Activated CD4-positive, alpha-beta memory T cell treated with anti-CD3 and anti-CD28 coated beads for 36 hours (primary cell): Measurements from ENCODE around the gene CHRD. TPM values are rescaled to one million over a fixed set of nuclear protein-coding genes. Genes with fewer than 3 reads are reported as not detected.

ENCODE experiments used
- CTCF ChIA-PET: fragments of 350-600 bp; sonication (Branson Sonifier 250); formaldehyde crosslinking; loops from one replicate; lab custom pipeline; 2021; ENCODE audit warnings: antibody characterized with exemption, inconsistent platforms; lab: Charles Lee
- POLR2A ChIA-PET: fragments of 350-600 bp; sonication (Branson Sonifier 250); formaldehyde crosslinking; loops from one replicate; lab custom pipeline; 2021; ENCODE audit warnings: antibody characterized with exemption; lab: Charles Lee
- DNase-seq: peaks from one replicate; pipeline ENCODE4 v3.0.0-alpha.2; 2020
- H3K27ac Mint-ChIP-seq: one replicate; pipeline ENCODE4 v1.8.0; 2021; ENCODE audit warnings: mixed read lengths
- H3K27me3 Mint-ChIP-seq: one replicate; pipeline ENCODE4 v1.8.0; 2021; ENCODE audit warnings: mixed read lengths
- H3K36me3 Mint-ChIP-seq: one replicate; pipeline ENCODE4 v1.8.0; 2021; ENCODE audit warnings: mixed read lengths
- H3K4me1 Mint-ChIP-seq: one replicate; pipeline ENCODE4 v1.8.0; 2021; ENCODE audit warnings: low read depth, mixed read lengths
- H3K4me3 Mint-ChIP-seq: one replicate; pipeline ENCODE4 v1.8.0; 2021; ENCODE audit warnings: mild to moderate bottlenecking, mixed read lengths
- H3K9me3 Mint-ChIP-seq: one replicate; pipeline ENCODE4 v1.8.0; 2021; ENCODE audit warnings: mixed read lengths
- intact Hi-C: fragments of 100-400 bp; cut with micrococcal nuclease; formaldehyde crosslinking; loops from one replicate; pipeline ENCODE4 v1.15.1; 2023
- total RNA-seq, 2 experiments: library from RNA; stranded (reverse); gene quantifications; one replicate each; pipeline ENCODE4 v1.2.3, GENCODE V29; 2021

Gene CHRD
- total RNA-seq, 2 experiments from 2014 or later: 0.21 TPM; not detected in 1

DNA sequence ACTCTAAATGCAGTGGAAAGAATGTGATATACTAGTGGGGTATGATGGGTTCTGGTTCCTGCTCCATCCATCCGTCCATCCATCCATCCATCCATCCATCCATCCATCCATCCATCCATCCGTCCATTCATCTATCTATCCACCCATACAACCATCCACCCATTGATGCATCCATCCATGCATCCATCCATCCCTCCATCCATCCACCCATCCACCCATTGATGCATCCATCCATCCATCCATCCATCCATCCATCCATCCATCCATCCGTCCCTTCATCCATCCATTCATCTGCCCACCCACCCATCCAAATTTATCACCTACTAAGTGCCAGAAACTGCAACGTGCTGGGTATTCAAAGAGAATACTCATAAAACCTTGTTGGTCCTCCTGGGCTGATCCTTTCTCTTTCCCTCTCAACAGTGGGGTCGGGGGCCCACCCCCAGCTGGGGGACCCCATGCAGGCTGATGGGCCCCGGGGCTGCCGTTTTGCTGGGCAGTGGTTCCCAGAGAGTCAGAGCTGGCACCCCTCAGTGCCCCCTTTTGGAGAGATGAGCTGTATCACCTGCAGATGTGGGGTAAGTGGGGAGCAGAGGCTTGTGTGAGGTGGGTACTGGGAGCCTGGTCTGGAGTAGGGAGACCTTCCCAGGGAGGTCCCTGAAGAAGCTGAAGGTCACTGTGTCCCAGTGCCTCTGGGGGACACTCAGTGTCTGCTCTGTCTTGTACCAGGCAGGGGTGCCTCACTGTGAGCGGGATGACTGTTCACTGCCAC lies 8.5 kb downstream of the CHRD start:
- Mint-ChIP-seq H3K27me3 (peaks cover 16% of the 10 kb centered on the region), H3K27ac (no peak overlapping the region), H3K4me1 (no peaks in the 10 kb centered on the region), H3K36me3 (no peaks in the 10 kb centered on the region), H3K9me3 (no peaks in the 10 kb centered on the region), H3K4me3 (no peak overlapping the region)
- ChIA-PET POLR2A (no interaction called here), CTCF (no interaction called here)
- no peak for DNase-seq
- intact Hi-C loops: no loop called here

DNA sequence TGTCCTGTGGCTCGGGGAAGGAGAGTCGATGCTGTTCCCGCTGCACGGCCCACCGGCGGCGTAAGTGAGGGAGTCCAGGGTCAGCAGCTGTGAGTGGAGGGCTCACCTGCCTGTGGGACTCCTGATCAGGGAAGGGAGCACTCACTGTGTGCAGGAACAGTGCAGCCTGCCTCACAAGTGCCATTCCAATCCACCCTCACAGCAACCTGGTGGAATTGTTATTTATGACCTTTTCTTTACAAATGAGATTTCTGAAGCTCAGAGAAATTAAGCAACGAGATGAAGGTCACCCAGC lies 9.0 kb downstream of the CHRD start:
- Mint-ChIP-seq H3K27me3 (peaks cover 14% of the 10 kb centered on the region), H3K4me3 (no peak overlapping the region), H3K27ac (no peak overlapping the region), H3K36me3 (no peaks in the 10 kb centered on the region), H3K9me3 (no peaks in the 10 kb centered on the region), H3K4me1 (no peaks in the 10 kb centered on the region)
- no peak for DNase-seq
- CTCF ChIA-PET: no interaction called here
- intact Hi-C loops: no loop called here
- POLR2A ChIA-PET: no interaction called here

DNA sequence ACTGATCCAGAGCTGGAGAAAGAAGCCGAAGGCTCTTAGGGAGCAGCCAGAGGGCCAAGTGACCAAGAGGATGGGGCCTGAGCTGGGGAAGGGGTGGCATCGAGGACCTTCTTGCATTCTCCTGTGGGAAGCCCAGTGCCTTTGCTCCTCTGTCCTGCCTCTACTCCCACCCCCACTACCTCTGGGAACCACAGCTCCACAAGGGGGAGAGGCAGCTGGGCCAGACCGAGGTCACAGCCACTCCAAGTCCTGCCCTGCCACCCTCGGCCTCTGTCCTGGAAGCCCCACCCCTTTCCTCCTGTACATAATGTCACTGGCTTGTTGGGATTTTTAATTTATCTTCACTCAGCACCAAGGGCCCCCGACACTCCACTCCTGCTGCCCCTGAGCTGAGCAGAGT lies 9.5 kb downstream of the CHRD start:
- DNase-seq: no peak
- peaks cover 10% of the 10 kb centered on the region for H3K27me3 Mint-ChIP-seq
- H3K4me3 Mint-ChIP-seq: no peak overlapping the region
- CTCF ChIA-PET: interaction anchor here (0.7 kb wide), 1 partner anchor 28 kb away, joined by 3 read pairs; no protein-coding TSS in a partner anchor
- no peaks in the 10 kb centered on the region for H3K4me1 Mint-ChIP-seq
- H3K36me3 Mint-ChIP-seq: no peaks in the 10 kb centered on the region
- no peak overlapping the region for H3K27ac Mint-ChIP-seq
- POLR2A ChIA-PET: interaction anchor here (0.7 kb wide), 1 partner anchor 11 kb away, joined by 3 read pairs; no protein-coding TSS in a partner anchor
- intact Hi-C loops: no loop called here
- H3K9me3 Mint-ChIP-seq: no peaks in the 10 kb centered on the region

DNA sequence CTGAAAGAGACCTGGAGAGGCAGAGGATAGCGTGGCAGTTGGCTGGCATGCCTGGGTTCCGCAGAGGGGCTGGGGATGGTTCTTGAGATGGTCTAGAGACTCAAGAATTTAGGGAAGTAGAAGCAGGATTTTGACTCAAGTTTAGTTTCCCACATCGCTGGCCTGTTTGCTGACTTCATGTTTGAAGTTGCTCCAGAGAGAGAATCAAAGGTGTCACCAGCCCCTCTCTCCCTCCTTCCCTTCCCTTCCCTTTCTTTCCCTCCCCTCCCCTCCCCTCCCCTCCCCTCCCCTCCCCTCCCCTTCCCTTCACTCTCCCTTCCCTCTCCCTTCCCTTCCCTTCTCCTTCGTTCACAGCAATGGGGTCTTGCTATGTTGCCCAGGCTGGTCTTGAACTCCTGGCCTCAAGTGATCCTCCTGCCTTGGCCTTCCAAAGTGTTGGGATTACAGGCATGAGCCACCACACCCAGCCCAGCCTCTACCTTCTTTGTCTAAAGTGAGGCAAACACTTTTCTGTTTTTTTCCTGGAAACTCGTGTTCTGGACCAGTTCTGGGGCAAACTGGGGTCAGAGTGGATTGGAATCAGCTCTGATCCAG lies 10.2 kb downstream of the CHRD start:
- intact Hi-C loops: no loop called here
- peaks cover 6% of the 10 kb centered on the region for H3K27me3 Mint-ChIP-seq
- DNase-seq: no peak
- CTCF ChIA-PET: interaction anchor here (0.7 to 1.2 kb wide), 2 partner anchors 27 to 124 kb away, joined by 3 to 4 read pairs; no protein-coding TSS in a partner anchor
- no peak overlapping the region for H3K27ac Mint-ChIP-seq
- H3K4me3 Mint-ChIP-seq: no peak overlapping the region
- no peaks in the 10 kb centered on the region for H3K9me3 Mint-ChIP-seq
- POLR2A ChIA-PET: interaction anchor here (0.7 kb wide), 1 partner anchor 11 kb away, joined by 3 read pairs; no protein-coding TSS in a partner anchor
- no peaks in the 10 kb centered on the region for H3K36me3 Mint-ChIP-seq
- no peaks in the 10 kb centered on the region for H3K4me1 Mint-ChIP-seq

DNA sequence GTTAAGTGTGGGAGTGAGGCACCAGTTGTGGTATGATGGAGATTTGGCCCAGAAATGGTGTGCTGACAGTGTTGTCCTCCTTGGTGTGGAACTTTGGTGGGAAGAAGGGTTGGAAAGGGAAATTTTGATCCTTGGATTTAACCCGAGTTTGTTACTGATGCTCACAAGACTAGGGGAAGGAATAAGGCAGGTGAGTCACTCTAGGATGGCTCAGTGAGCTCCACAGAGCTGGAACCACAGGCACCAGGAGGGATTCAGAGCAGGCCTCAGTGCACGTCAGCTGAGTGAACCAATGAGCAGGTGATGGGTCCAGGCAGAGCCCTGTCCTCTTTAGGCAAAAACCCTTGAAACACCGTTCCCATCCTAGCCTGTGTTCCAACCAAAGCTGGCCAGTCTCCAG lies 11.4 kb downstream of the CHRD start:
- no peak for DNase-seq
- H3K4me1 Mint-ChIP-seq: no peaks in the 10 kb centered on the region
- no peak overlapping the region for H3K4me3 Mint-ChIP-seq
- no peak overlapping the region for H3K27ac Mint-ChIP-seq
- H3K27me3 Mint-ChIP-seq: peaks cover 2% of the 10 kb centered on the region
- intact Hi-C loops: no loop called here
- ChIA-PET CTCF (interaction anchor here (1.0 kb wide), 1 partner anchor 170 kb away, joined by 3 read pairs; no protein-coding TSS in a partner anchor), POLR2A (no interaction called here)
- no peaks in the 10 kb centered on the region for H3K36me3 Mint-ChIP-seq
- no peaks in the 10 kb centered on the region for H3K9me3 Mint-ChIP-seq

DNA sequence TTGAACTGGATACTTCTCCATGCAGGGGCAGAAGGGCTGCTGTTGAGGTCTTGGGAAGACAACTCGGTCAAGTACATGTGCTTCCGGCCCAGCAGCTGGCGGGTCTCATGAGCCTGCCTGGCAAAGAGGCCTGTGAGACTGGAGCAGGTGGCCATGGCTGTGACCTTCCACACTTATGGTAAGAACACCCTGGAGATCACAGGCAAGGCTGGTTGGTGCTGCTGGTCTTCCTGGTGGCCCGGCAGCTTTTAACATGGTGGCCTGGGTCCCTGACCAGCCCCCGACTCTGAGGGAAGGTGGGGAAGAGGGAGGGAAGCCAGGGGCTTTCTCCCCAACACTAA lies 15.4 kb downstream of the CHRD start:
- no peak overlapping the region for H3K4me3 Mint-ChIP-seq
- H3K27me3 Mint-ChIP-seq: peaks cover 4% of the 10 kb centered on the region
- no peaks in the 10 kb centered on the region for H3K4me1 Mint-ChIP-seq
- POLR2A ChIA-PET: no interaction called here
- no peaks in the 10 kb centered on the region for H3K36me3 Mint-ChIP-seq
- CTCF ChIA-PET: no interaction called here
- no peak overlapping the region for H3K27ac Mint-ChIP-seq
- no peak for DNase-seq
- no peaks in the 10 kb centered on the region for H3K9me3 Mint-ChIP-seq
- intact Hi-C loops: no loop called here

DNA sequence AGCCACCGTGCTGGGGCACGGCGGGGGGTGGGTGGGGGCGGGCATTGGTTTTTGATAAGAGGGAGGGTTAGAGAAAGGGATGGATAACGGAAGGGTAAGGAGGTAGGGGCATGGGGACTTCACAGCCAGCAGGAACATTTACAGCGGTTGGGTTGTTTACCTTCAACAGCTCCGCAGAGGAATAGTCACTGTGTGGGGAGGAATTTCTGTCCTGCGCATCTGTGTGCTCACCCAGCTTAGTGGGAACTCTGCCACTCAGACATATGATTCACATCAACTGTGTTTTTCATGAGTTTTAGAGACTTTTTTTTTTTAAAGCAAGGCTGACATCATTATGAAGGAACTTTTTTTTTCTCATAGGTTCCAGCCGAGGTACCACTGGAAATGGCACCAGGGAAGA lies 19.6 kb downstream of the CHRD start:
- peaks cover 16% of the 10 kb centered on the region for H3K27me3 Mint-ChIP-seq
- no peak overlapping the region for H3K4me3 Mint-ChIP-seq
- no peak for DNase-seq
- ChIA-PET POLR2A (no interaction called here), CTCF (interaction anchor here (0.7 kb wide), 1 partner anchor 17 kb away, joined by 3 read pairs; no protein-coding TSS in a partner anchor)
- H3K36me3 Mint-ChIP-seq: no peaks in the 10 kb centered on the region
- intact Hi-C loops: no loop called here
- H3K4me1 Mint-ChIP-seq: no peaks in the 10 kb centered on the region
- no peak overlapping the region for H3K27ac Mint-ChIP-seq
- no peaks in the 10 kb centered on the region for H3K9me3 Mint-ChIP-seq

DNA sequence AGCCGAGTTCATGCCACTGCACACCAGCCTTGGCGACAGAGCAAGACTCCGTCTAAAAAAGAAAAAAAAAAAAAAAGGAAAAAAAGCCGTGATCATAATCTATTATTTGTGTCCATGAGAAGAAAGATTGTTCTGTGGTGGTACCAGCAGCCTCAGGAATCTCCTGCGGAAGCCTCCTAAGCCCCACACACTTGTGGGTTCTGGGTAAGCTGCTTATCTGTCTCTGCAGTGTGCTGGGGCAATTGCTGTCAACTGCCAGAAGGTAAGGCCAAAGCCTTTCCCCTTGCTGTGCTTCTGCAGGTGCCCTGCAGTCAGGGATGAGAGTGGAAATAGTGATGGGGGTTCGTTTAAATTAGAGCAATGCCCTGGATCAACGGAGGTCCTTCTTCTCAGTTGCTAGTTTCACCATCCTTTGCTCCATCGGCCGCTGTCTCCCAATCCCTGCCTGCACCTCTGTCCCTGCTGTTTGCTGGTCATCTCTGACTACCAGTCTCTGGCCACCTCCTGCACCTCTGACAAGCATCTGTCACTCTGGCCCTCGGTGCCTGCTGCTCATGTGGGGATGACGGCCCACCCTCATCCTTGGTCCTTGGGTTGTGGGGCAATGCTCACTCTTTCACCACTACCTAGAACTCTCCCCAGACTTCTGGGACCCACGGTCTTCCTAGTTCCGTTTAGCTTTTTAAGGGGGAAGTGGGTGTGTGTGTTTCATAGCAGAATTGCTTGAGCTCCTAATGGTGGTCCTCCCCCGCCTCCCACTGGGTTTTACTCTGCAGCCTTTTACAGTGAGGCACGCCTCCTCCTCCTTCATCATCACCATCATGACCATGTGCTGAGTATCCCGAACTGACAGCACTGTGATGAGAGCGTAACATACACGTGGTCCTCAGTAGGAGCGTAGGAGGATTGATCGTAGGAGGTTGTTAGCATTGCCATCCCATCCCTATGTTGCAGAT lies 25.5 kb downstream of the CHRD start:
- ChIA-PET POLR2A (interaction anchor here (1.1 kb wide), 1 partner anchor 140 kb away, joined by 3 read pairs; no protein-coding TSS in a partner anchor), CTCF (no interaction called here)
- Mint-ChIP-seq H3K27me3 (peaks cover 16% of the 10 kb centered on the region), H3K4me1 (no peaks in the 10 kb centered on the region), H3K9me3 (no peaks in the 10 kb centered on the region), H3K27ac (no peak overlapping the region), H3K4me3 (no peak overlapping the region), H3K36me3 (no peaks in the 10 kb centered on the region)
- no peak for DNase-seq
- intact Hi-C loops: no loop called here

DNA sequence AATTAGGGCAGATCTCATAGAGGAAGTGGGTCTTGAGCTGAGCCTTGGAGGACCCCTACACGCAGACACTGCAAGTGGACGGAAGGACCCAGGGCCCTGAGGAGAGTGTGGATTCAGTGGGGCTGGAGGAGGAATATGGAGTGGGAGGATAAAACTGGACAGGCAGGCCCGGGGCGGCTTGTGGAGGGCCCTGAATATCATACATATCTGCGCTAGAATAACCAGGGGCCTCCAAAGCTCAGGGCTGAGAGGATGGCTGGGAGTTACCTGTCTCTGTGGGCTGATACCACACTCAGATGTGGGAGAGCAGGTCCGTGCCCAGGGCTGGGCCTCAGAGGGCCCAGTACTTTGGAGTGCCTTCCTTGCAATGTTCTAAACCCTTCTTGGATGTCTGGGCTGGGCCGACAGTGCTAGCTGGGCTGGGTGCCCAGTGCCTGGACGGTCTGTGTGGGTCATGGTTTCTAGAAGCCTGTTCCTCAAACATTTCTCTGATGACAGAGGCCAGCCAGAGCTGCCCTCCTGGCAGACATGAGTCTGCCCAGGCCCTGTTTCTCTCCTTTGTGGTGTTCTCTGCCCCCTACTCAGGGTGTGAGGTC lies 29.6 kb downstream of the CHRD start:
- Mint-ChIP-seq H3K4me3 (no peak overlapping the region), H3K9me3 (no peaks in the 10 kb centered on the region), H3K4me1 (no peaks in the 10 kb centered on the region), H3K27me3 (peaks cover 4% of the 10 kb centered on the region), H3K36me3 (no peaks in the 10 kb centered on the region), H3K27ac (no peak overlapping the region)
- intact Hi-C loops: no loop called here
- POLR2A ChIA-PET: no interaction called here
- CTCF ChIA-PET: no interaction called here
- DNase-seq: no peak

DNA sequence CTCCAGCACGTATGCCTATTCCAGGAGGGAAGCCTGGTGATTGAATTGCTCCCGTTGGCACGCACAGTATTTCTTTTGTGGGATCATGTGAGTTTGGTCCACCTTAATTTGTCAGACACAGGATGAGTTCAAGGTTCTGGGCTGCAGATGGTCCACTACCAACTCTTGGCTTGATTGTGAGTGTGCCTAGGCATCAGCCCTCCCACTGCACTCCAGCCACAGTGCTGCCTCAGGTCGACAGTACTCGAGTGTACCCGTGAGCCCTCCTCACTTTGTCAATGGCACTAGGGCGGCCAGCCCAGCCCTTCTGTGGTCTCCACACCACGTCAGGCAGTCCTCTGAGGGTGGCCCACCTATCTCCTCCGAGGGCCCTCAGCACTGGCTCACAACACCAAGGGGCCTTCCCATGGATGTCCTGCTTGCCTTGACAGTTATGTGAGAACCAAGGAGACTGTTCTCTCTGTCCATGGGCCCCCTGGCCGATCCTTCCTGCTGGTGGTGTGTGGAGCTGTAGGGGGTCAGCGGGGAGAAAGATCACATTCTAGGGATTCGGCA lies 30.2 kb downstream of the CHRD start:
- Mint-ChIP-seq H3K4me3 (no peak overlapping the region), H3K4me1 (no peaks in the 10 kb centered on the region), H3K36me3 (no peaks in the 10 kb centered on the region), H3K27me3 (peaks cover 4% of the 10 kb centered on the region), H3K27ac (no peak overlapping the region), H3K9me3 (no peaks in the 10 kb centered on the region)
- DNase-seq: no peak
- ChIA-PET CTCF (no interaction called here), POLR2A (no interaction called here)
- intact Hi-C loops: no loop called here

DNA sequence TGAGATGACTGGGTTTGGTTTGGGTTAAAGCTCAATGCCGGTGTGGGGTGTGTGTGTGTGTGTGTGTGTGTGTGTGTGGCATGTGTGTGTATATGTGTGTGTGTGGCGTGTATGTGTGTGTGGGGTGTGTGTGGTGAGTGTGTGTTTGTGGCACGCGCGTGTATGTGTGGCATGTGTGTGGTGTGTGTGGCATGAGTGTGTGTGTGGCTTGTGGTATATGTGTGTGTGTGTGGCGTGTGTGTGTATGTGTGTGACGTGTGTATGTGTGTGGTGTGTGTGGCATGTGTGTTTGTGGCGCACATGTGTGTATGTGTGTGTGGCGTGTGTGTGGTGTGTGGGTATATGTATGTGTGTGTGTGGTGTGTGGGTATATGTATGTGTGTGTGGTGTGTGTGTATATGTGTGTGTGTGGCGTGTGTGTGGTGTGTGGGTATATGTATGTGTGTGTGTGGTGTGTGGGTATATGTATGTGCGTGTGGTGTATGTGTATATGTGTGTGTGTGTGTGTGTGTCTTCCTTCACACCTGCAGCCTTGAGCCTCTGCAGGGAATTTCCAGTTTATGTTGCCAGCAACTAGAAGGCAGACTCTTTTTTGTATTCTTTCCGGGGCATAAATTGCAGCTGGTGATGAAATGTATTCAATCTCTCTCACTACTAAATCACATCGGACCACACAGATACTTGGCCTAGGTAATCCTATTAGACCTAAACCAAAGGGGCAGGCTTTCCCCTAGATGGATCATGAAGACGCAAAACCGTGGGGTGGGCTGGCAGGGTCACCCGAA lies 34.8 kb downstream of the CHRD start:
- ChIA-PET CTCF (interaction anchor here (0.8 to 1.6 kb wide), 3 partner anchors 99 to 147 kb away, joined by 3 to 5 read pairs (median 4); partner anchors contain the start of gene EPHB3), POLR2A (interaction anchor here (0.6 kb wide), 1 partner anchor 34 kb away, joined by 3 read pairs; no protein-coding TSS in a partner anchor)
- Mint-ChIP-seq H3K27ac (no peak overlapping the region), H3K36me3 (no peaks in the 10 kb centered on the region), H3K9me3 (no peaks in the 10 kb centered on the region), H3K4me1 (no peaks in the 10 kb centered on the region), H3K27me3 (peaks cover 2% of the 10 kb centered on the region), H3K4me3 (no peak overlapping the region)
- intact Hi-C loops: loop anchor here (5.0 kb wide), 2 partner anchors 42 to 98 kb away; no protein-coding TSS in a partner anchor
- no peak for DNase-seq
